ENCODE results near the gene SLC4A5.

DNA sequence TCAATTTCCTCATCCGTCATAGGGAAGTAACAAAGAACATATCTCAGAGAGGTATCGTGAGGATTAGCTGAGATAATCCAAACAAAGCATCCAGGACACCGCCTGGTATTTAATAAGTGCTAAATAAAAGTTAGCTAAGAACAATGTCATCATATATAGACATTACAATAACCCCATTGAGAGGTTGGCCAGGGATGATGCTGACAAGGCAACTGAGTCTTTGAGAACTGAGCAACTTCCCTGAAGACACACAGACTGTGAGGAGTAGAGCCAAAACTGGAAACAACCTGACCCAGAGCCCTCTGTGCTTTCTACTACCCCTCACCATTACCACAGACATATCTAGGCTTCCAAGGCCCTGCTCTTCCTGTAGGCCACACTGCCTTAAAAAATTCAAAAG, 38.5 kb upstream of the SLC4A5 start:
- TF ChIP-seq CTCF (IDR thresholded peaks at IDR 0.05; ENCODE audit: low read depth, low read length) = no peak
- no peak for TF ChIP-seq MAX (IDR thresholded peaks at IDR 0.05; ENCODE audit: low read depth, low read length)
- TF ChIP-seq POLR2A (IDR thresholded peaks at IDR 0.05; ENCODE audit: extremely low read depth, insufficient read length) = no peak

All from NB4 (cell line).